Uterus (tissue), 2 donors: Measurements from ENCODE around the gene ATXN7L1.

Source experiments
- CTCF ChIP-seq, 4 experiments: fragments of 200-600 bp in 2 of 4; fragments of 450-650 bp in 2 of 4; sonication (generic) in 2 of 4; IDR thresholded peaks; one replicate each; pipeline ENCODE4 v1.5.1; 2016 to 2019; ENCODE audit warnings: antibody characterized with exemption in 4 of 4, mild to moderate bottlenecking in 2 of 4, moderate library complexity in 1 of 4
- POLR2A ChIP-seq, 2 donors: fragments of 450-650 bp; IDR thresholded peaks; one replicate each; pipeline ENCODE4 v1.6.1; 2016; ENCODE audit warnings: antibody characterized with exemption in 2 of 2, mild to moderate bottlenecking in 1 of 2, moderate library complexity in 1 of 2

- TF ChIP-seq CTCF (IDR thresholded peaks at IDR 0.05) (no peak), POLR2A (IDR thresholded peaks at IDR 0.05) (no peak)
These were observed 284.9 kb downstream of the ATXN7L1 start for GRCh38 chr7:105591522-105591921.
